GM20000 (cell line): ENCODE results near the gene DHFR.

ENCODE experiments used
- DNase-seq: peaks from one replicate; pipeline ENCODE4 v3.0.0; 2012; ENCODE audit warnings: low spot score
- CTCF ChIP-seq: IDR thresholded peaks from 2 replicates; pipeline ENCODE4 v1.5.1; 2012; ENCODE audit warnings: mild to moderate bottlenecking, control low read depth; ENCODE audit errors: extremely low read depth, missing control alignments

Gene DHFR

GRCh38 chr5:80696450-80696849, 41.7 kb upstream of the DHFR start:
- DNase-seq = no peak
- no peak for TF ChIP-seq CTCF

GRCh38 chr5:80695666-80696065, 40.9 kb upstream of the DHFR start:
- no peak for TF ChIP-seq CTCF
- DNase-seq = no peak

- DNase-seq = no peak
- TF ChIP-seq CTCF = no peak
These were observed 34.8 kb upstream of the DHFR start for GRCh38 chr5:80689627-80690026.

- no peak for DNase-seq
- no peak for TF ChIP-seq CTCF
These were observed 34.1 kb upstream of the DHFR start for GRCh38 chr5:80688648-80689420.

- DNase-seq = no peak
- no peak for TF ChIP-seq CTCF
These were observed 32.0 kb upstream of the DHFR start for GRCh38 chr5:80686757-80687156.

- TF ChIP-seq CTCF = no peak
These were observed 21.9 kb upstream of the DHFR start for GRCh38 chr5:80676706-80677105.

GRCh38 chr5:80672140-80672736, 17.5 kb upstream of the DHFR start:
- DNase-seq = peak; percentile 45
- TF ChIP-seq CTCF = peak; percentile 71

More at GRCh38 chr5:80676706-80677105, 21.9 kb upstream of the DHFR start:
- DNase-seq = no peak
